Adrenal gland (tissue), 12 donors: ENCODE data around the gene DENND11. TPM values are rescaled to one million over a fixed set of nuclear protein-coding genes. Genes with fewer than 3 reads are reported as not detected.

Experiments used
- DNase-seq, 7 donors: peaks; one replicate each; pipeline ENCODE4 v3.0.0-alpha.2; 2019 to 2020
- H3K27ac ChIP-seq, 5 donors: fragments of 200-600 bp; sonication (generic) in 4 of 5; 1 replicate in 3 of 5; 2 replicates in 2 of 5; pipeline versions ENCODE4 v1.5.1 to v1.8.0; 2016 to 2020; ENCODE audit warnings: mild to moderate bottlenecking in 1 of 5
- H3K27me3 ChIP-seq: fragments of 200-600 bp; 2 replicates; pipeline ENCODE4 v1.8.0; 2021
- H3K36me3 ChIP-seq, 2 donors: fragments of 200-600 bp; replicated peaks in 1 of 2; 1 replicate in 1 of 2; 2 replicates in 1 of 2; pipeline versions ENCODE4 v1.5.1 to v1.8.0; 2018 to 2022
- H3K4me1 ChIP-seq, 2 donors: fragments of 200-600 bp; replicated peaks in 1 of 2; 1 replicate in 1 of 2; 2 replicates in 1 of 2; pipeline versions ENCODE4 v1.5.1 to v1.8.0; 2018 to 2021
- H3K4me3 ChIP-seq, 4 donors: fragments of 200-600 bp; sonication (generic) in 3 of 4; one replicate each; pipeline ENCODE4 v1.5.1; 2016 to 2018
- H3K9me3 ChIP-seq, 3 donors: fragments of 200-600 bp; sonication (generic) in 1 of 3; replicated peaks in 1 of 3; 1 replicate in 2 of 3; 2 replicates in 1 of 3; pipeline versions ENCODE4 v1.5.1 to v1.8.0; 2016 to 2021
- CTCF ChIP-seq, 6 experiments: fragments of 450-650 bp in 4 of 6; fragments of 200-600 bp in 2 of 6; sonication (generic) in 1 of 6; IDR thresholded peaks; 1 replicate in 5 of 6; 2 replicates in 1 of 6; pipeline versions ENCODE4 v1.5.1 to v1.8.0; 2016 to 2021; ENCODE audit warnings: antibody characterized with exemption in 6 of 6, mild to moderate bottlenecking in 2 of 6, moderate library complexity in 1 of 6
- POLR2A ChIP-seq, 2 donors: fragments of 450-650 bp; IDR thresholded peaks; one replicate each; pipeline ENCODE4 v1.6.1; 2017; ENCODE audit warnings: antibody characterized with exemption in 2 of 2, mild to moderate bottlenecking in 2 of 2, moderate library complexity in 1 of 2
- WGBS, 4 donors: extraction: QIAGEN DNeasy Blood & Tissue Kit in 2 of 4; methylation state at CpG; one replicate each; pipeline versions ENCODE4 v1.1.5 to v1.1.7; 2013 to 2017; 5-methylcytosine and 5-hydroxymethylcytosine counted together
- intact Hi-C, 2 donors: fragments of 100-400 bp; cut with DNase I; formaldehyde crosslinking; loops; one replicate each; pipeline versions ENCODE4 v1.14.1 to v1.15.0; 2022 to 2023
- polyA plus RNA-seq, 3 donors: library from polyadenylated mRNA; stranded (reverse); fragments of 200-250 nt in 2 of 3; fragments of 350-450 nt in 1 of 3; fragmentation: Illumina TruSeq in 1 of 3; extraction: RNeasy Lipid Tissue Mini Kit (QIAGEN cat#74804) in 1 of 3; gene quantifications; one replicate each; pipeline ENCODE4 v1.2.3, GENCODE V29; 2013 to 2014
- total RNA-seq, 9 donors: library from RNA; depleted of rRNA in 4 of 9; stranded (reverse); fragments of >200 nt in 4 of 9; fragments of 120-200 nt in 1 of 9; fragmentation: NEBNext Ultra II Directional in 1 of 9; extraction: Animal tissue kit (Norgen Biotek cat#: 25700) in 1 of 9; gene quantifications; one replicate each; pipeline versions ENCODE4 v1.1.0 to v1.2.4, GENCODE V29; 2013 to 2023
- donor health status: healthy with polysubstance abuse.
- donor health status: Bipolar disorder and iron deficiency.
- donor health status: DM: yes; HTN: yes; CAD: no.
- donor health status: DM: no; HTN: no; CAD: no.
- donor health status: DM: no; HTN: no; CAD: no.
- donor health status: DM: yes; HTN: yes; CAD: no.

Gene DENND11
- total and polyA plus RNA-seq, 12 donors: 2.7 to 19.3 (median 11.9) TPM

DNA sequence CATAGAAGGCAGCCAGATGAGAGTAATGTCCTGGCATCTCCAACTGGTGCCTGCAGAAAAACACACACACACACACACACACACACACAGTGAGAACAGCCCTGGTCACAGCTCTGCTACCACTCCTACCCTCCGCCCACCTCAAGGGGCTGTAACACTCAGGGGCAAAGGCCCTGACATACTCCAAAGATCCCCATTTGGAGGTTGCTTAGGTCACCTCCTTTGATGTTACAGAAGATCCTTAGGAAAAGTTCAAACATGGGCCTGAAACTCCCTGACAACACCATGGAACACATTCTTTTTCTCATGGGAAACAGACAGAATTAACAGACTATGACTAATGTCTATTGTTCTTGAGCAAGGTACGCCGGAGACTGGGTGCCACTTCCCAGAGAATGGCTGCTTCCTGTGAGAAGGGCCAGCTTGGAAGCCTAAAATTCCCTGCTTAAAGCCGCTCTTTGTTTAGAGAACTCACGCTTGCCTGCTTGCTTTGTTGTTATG is 27.7 kb downstream of the DENND11 start:
- TF ChIP-seq CTCF (IDR thresholded peaks at IDR 0.05) (no peak), POLR2A (IDR thresholded peaks at IDR 0.05) (no peak)
- Histone ChIP-seq H3K27ac (peak overlapping the region in 2 of 5 donors; percentile 29 to 43), H3K9me3 (no peaks in the 10 kb centered on the region), H3K4me1 (peaks cover 0 to 7% of the 10 kb centered on the region in 2 donors), H3K27me3 (no peaks in the 10 kb centered on the region), H3K4me3 (no peak overlapping the region), H3K36me3 (no peaks in the 10 kb centered on the region)
- intact Hi-C loops: no loop called here
- peak in 1 of 7 donors; percentile 38 for DNase-seq
- WGBS, 4 donors: 82 to 85% (median 84%) methylated on average over 4 to 5 of the region's 5 CpGs

DNA sequence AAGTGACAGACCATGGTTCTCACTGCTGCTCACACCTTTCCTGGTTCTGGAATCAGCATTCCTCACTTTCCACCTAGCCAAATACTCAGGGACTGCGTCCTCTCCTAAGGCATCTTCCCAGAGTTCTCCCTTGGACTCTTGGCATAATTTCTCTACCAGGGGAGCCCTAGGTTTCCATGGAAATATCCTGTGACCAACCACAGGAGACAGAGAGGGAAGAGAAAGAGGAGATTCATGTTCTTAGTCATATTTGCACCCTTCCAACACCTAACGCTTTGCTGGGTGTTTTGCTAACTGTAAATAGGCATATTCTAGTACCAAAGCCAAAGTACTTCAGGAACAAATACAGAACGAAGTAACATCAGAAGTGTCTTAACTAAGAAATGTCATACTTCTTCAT is 28.6 kb downstream of the DENND11 start:
- DNase-seq: no peak
- Histone ChIP-seq H3K36me3 (no peaks in the 10 kb centered on the region), H3K4me3 (no peak overlapping the region), H3K27ac (no peak overlapping the region), H3K4me1 (peaks cover 0 to 7% of the 10 kb centered on the region in 2 donors), H3K9me3 (no peaks in the 10 kb centered on the region), H3K27me3 (no peaks in the 10 kb centered on the region)
- TF ChIP-seq POLR2A (IDR thresholded peaks at IDR 0.05): no peak
- TF ChIP-seq CTCF (IDR thresholded peaks at IDR 0.05): no peak
- 95 to 97% (median 95%) methylated on average over 3 of the region's 3 CpGs for WGBS, 4 donors
- intact Hi-C loops: no loop called here

GRCh38 chr7:141671705-141672496 is 30.1 kb downstream of the DENND11 start:
- Histone ChIP-seq H3K4me3 (no peak overlapping the region), H3K9me3 (no peaks in the 10 kb centered on the region), H3K4me1 (peaks cover 0 to 7% of the 10 kb centered on the region in 2 donors), H3K27me3 (no peaks in the 10 kb centered on the region), H3K36me3 (no peaks in the 10 kb centered on the region), H3K27ac (no peak overlapping the region)
- TF ChIP-seq POLR2A (IDR thresholded peaks at IDR 0.05): no peak
- no peak for TF ChIP-seq CTCF (IDR thresholded peaks at IDR 0.05)
- 89 to 97% (median 93%) methylated on average over 7 of the region's 7 CpGs for WGBS, 4 donors
- intact Hi-C loops: no loop called here
- DNase-seq: no peak

- H3K4me3 ChIP-seq: no peak overlapping the region
- intact Hi-C loops: no loop called here
- H3K27ac ChIP-seq: no peak overlapping the region
- H3K36me3 ChIP-seq: peaks cover 0 to 16% of the 10 kb centered on the region in 2 donors
- no peak for TF ChIP-seq POLR2A (IDR thresholded peaks at IDR 0.05)
- TF ChIP-seq CTCF (IDR thresholded peaks at IDR 0.05): no peak
- DNase-seq: no peak
- WGBS, 4 donors: 83 to 92% (median 88%) methylated on average over 2 of the region's 2 CpGs
- no peaks in the 10 kb centered on the region for H3K4me1 ChIP-seq
- no peaks in the 10 kb centered on the region for H3K9me3 ChIP-seq
- no peaks in the 10 kb centered on the region for H3K27me3 ChIP-seq
Measured at GRCh38 chr7:141668853-141669252, 33.1 kb downstream of the DENND11 start.
